Omental fat pad (tissue), 4 donors: ENCODE results near the gene PLAC9. TPM values are rescaled to one million over a fixed set of nuclear protein-coding genes. Genes with fewer than 3 reads are reported as not detected.

Source experiments
- ATAC-seq: fragments of 150-250 bp; one replicate; pipeline ENCODE4 v1.9.1; 2016; ENCODE audit warnings: mild to moderate bottlenecking, moderate library complexity; ENCODE audit not compliant: low FRiP score
- DNase-seq: peaks from one replicate; pipeline ENCODE4 v3.0.0-alpha.2; 2019; ENCODE audit warnings: low spot score
- CTCF ChIP-seq, 3 donors: fragments of 450-650 bp; IDR thresholded peaks; one replicate each; pipeline ENCODE4 v1.5.1; 2016 to 2017; ENCODE audit warnings: antibody characterized with exemption in 3 of 3, mild to moderate bottlenecking in 3 of 3, moderate library complexity in 2 of 3
- total RNA-seq, 4 donors: library from RNA; depleted of rRNA; stranded (reverse); fragments of >200 nt; gene quantifications; one replicate each; pipeline ENCODE4 v1.1.0, GENCODE V29; 2016

PLAC9 gene
- total RNA-seq, 4 donors from 2014 or later, result 18.0 to 116 (median 20.8) TPM

- DNase-seq, result no peak
- TF ChIP-seq CTCF (IDR thresholded peaks at IDR 0.05), result no peak
- ATAC-seq, result no peak
Measured at GRCh38 chr10:80167471-80168161, 35.1 kb downstream of the PLAC9 start.

GRCh38 chr10:80168162-80168511, 35.6 kb downstream of the PLAC9 start:
- no peak for DNase-seq
- ATAC-seq, result no peak
- no peak for TF ChIP-seq CTCF (IDR thresholded peaks at IDR 0.05)

GRCh38 chr10:80168679-80169380, 36.3 kb downstream of the PLAC9 start:
- ATAC-seq (no peak), DNase-seq (no peak)
- TF ChIP-seq CTCF (IDR thresholded peaks at IDR 0.05), result no peak

- no peak for TF ChIP-seq CTCF (IDR thresholded peaks at IDR 0.05)
- ATAC-seq (no peak), DNase-seq (no peak)
Measured at GRCh38 chr10:80170026-80170425, 37.5 kb downstream of the PLAC9 start.

- no peak for TF ChIP-seq CTCF (IDR thresholded peaks at IDR 0.05)
- ATAC-seq, result no peak
- DNase-seq, result no peak
Measured at GRCh38 chr10:80170641-80171040, 38.1 kb downstream of the PLAC9 start.

GRCh38 chr10:80171248-80171660, 38.7 kb downstream of the PLAC9 start:
- TF ChIP-seq CTCF (IDR thresholded peaks at IDR 0.05), result no peak
- DNase-seq (no peak), ATAC-seq (no peak)

- DNase-seq (no peak), ATAC-seq (no peak)
- no peak for TF ChIP-seq CTCF (IDR thresholded peaks at IDR 0.05)
Measured at GRCh38 chr10:80172896-80173295, 40.4 kb downstream of the PLAC9 start.
